ENCODE results near the gene C21orf58. TPM values are rescaled to one million over a fixed set of nuclear protein-coding genes. Genes with fewer than 3 reads are reported as not detected.

The C21orf58 gene
- total RNA-seq, 1 experiment from 2014 or later: 4.5 TPM

- in situ Hi-C loops (cut with HindIII; ENCODE audit: low pct_unique_long_range_greater_than_20kb, low sequenced_read_pairs): no loop called here
- no peak for DNase-seq (ENCODE audit: low read depth)
These were observed 31.7 kb upstream of the C21orf58 start for GRCh38 chr21:46355161-46356004.

- no peak for DNase-seq (ENCODE audit: low read depth)
- in situ Hi-C loops (cut with HindIII; ENCODE audit: low pct_unique_long_range_greater_than_20kb, low sequenced_read_pairs): no loop called here
These were observed 30.8 kb upstream of the C21orf58 start for GRCh38 chr21:46354518-46354917.

GRCh38 chr21:46354046-46354445 lies 30.4 kb upstream of the C21orf58 start:
- no peak for DNase-seq (ENCODE audit: low read depth)
- in situ Hi-C loops (cut with HindIII; ENCODE audit: low pct_unique_long_range_greater_than_20kb, low sequenced_read_pairs): no loop called here

- DNase-seq (ENCODE audit: low read depth): no peak
- in situ Hi-C loops (cut with HindIII; ENCODE audit: low pct_unique_long_range_greater_than_20kb, low sequenced_read_pairs): no loop called here
These were observed 29.2 kb upstream of the C21orf58 start for GRCh38 chr21:46352913-46353312.

GRCh38 chr21:46352164-46352515 lies 28.5 kb upstream of the C21orf58 start:
- in situ Hi-C loops (cut with HindIII; ENCODE audit: low pct_unique_long_range_greater_than_20kb, low sequenced_read_pairs): no loop called here

GRCh38 chr21:46351476-46352163 lies 27.9 kb upstream of the C21orf58 start:
- no peak for DNase-seq (ENCODE audit: low read depth)
- in situ Hi-C loops (cut with HindIII; ENCODE audit: low pct_unique_long_range_greater_than_20kb, low sequenced_read_pairs): no loop called here

More at GRCh38 chr21:46352164-46352515, 28.5 kb upstream of the C21orf58 start:
- DNase-seq (ENCODE audit: low read depth): no peak

- in situ Hi-C loops (cut with HindIII; ENCODE audit: low pct_unique_long_range_greater_than_20kb, low sequenced_read_pairs): no loop called here
These were observed 27.3 kb upstream of the C21orf58 start for GRCh38 chr21:46350981-46351380.

GRCh38 chr21:46350571-46350970 lies 26.9 kb upstream of the C21orf58 start:
- no peak for DNase-seq (ENCODE audit: low read depth)
- in situ Hi-C loops (cut with HindIII; ENCODE audit: low pct_unique_long_range_greater_than_20kb, low sequenced_read_pairs): no loop called here

More at GRCh38 chr21:46350981-46351380, 27.3 kb upstream of the C21orf58 start:
- no peak for DNase-seq (ENCODE audit: low read depth)

- in situ Hi-C loops (cut with HindIII; ENCODE audit: low pct_unique_long_range_greater_than_20kb, low sequenced_read_pairs): no loop called here
- no peak for DNase-seq (ENCODE audit: low read depth)
These were observed 25.6 kb upstream of the C21orf58 start for GRCh38 chr21:46349134-46349760.

GRCh38 chr21:46347791-46348381 lies 24.2 kb upstream of the C21orf58 start:
- in situ Hi-C loops (cut with HindIII; ENCODE audit: low pct_unique_long_range_greater_than_20kb, low sequenced_read_pairs): no loop called here
- DNase-seq (ENCODE audit: low read depth): no peak

GRCh38 chr21:46347203-46347550 lies 23.5 kb upstream of the C21orf58 start:
- no peak for DNase-seq (ENCODE audit: low read depth)
- in situ Hi-C loops (cut with HindIII; ENCODE audit: low pct_unique_long_range_greater_than_20kb, low sequenced_read_pairs): no loop called here

GRCh38 chr21:46346296-46347202 lies 22.9 kb upstream of the C21orf58 start:
- DNase-seq (ENCODE audit: low read depth): no peak
- in situ Hi-C loops (cut with HindIII; ENCODE audit: low pct_unique_long_range_greater_than_20kb, low sequenced_read_pairs): no loop called here

GRCh38 chr21:46345861-46346260 lies 22.2 kb upstream of the C21orf58 start:
- no peak for DNase-seq (ENCODE audit: low read depth)
- in situ Hi-C loops (cut with HindIII; ENCODE audit: low pct_unique_long_range_greater_than_20kb, low sequenced_read_pairs): no loop called here

GRCh38 chr21:46344219-46344915 lies 20.7 kb upstream of the C21orf58 start:
- in situ Hi-C loops (cut with HindIII; ENCODE audit: low pct_unique_long_range_greater_than_20kb, low sequenced_read_pairs): no loop called here
- DNase-seq (ENCODE audit: low read depth): no peak

GRCh38 chr21:46340998-46341397 lies 17.3 kb upstream of the C21orf58 start:
- DNase-seq (ENCODE audit: low read depth): no peak
- in situ Hi-C loops (cut with HindIII; ENCODE audit: low pct_unique_long_range_greater_than_20kb, low sequenced_read_pairs): no loop called here

- in situ Hi-C loops (cut with HindIII; ENCODE audit: low pct_unique_long_range_greater_than_20kb, low sequenced_read_pairs): no loop called here
- no peak for DNase-seq (ENCODE audit: low read depth)
These were observed 12.9 kb upstream of the C21orf58 start for GRCh38 chr21:46336603-46337002.

- DNase-seq (ENCODE audit: low read depth): no peak
- in situ Hi-C loops (cut with HindIII; ENCODE audit: low pct_unique_long_range_greater_than_20kb, low sequenced_read_pairs): no loop called here
These were observed 10.9 kb upstream of the C21orf58 start for GRCh38 chr21:46334351-46335140.
